ENCODE results near the gene RNF115.

GRCh38 chr1:145759721-145760120 is 64.2 kb downstream of the RNF115 start:
- TF ChIP-seq EP300 (conservative IDR thresholded peaks at IDR 0.05; ENCODE audit: poor library complexity, severe bottlenecking) = no peak
- no peak for TF ChIP-seq CTCF (IDR thresholded peaks at IDR 0.05; ENCODE audit: poor library complexity, severe bottlenecking)

All from neural cell (in vitro differentiated cells).